Neural cell (in vitro differentiated cells): ENCODE measurements around the gene MIGA2.

Experiments used
- CTCF ChIP-seq: fragments of 450-650 bp; IDR thresholded peaks from 2 replicates; pipeline ENCODE4 v1.5.1; 2014; ENCODE audit warnings: antibody characterized with exemption, mild to moderate bottlenecking, moderate library complexity; ENCODE audit not compliant: poor library complexity, severe bottlenecking
- RAD21 ChIP-seq: fragments of 450-650 bp; conservative IDR thresholded peaks from 2 replicates; pipeline ENCODE4 v1.6.1; 2014; ENCODE audit warnings: antibody characterized with exemption, mild to moderate bottlenecking, moderate library complexity

GRCh38 chr9:129094387-129095169, 58.2 kb downstream of the MIGA2 start:
- TF ChIP-seq RAD21: no peak
- TF ChIP-seq CTCF: no peak
